Gastroesophageal sphincter (tissue), 4 donors: ENCODE measurements around the gene GP9. TPM values are rescaled to one million over a fixed set of nuclear protein-coding genes. Genes with fewer than 3 reads are reported as not detected.

Experiments used
- ATAC-seq: fragments of 150-250 bp; one replicate; pipeline ENCODE4 v1.9.1; 2016; ENCODE audit warnings: mild to moderate bottlenecking, moderate library complexity
- H3K27ac ChIP-seq, 4 donors: fragments of 200-600 bp; sonication (generic) in 3 of 4; 1 replicate in 3 of 4; 2 replicates in 1 of 4; pipeline ENCODE4 v1.5.1; 2016 to 2019
- H3K27me3 ChIP-seq: fragments of 200-600 bp; sonication (generic); one replicate; pipeline ENCODE4 v1.5.1; 2019
- H3K36me3 ChIP-seq, 2 donors: fragments of 200-600 bp; sonication (generic); one replicate each; pipeline ENCODE4 v1.5.1; 2019; ENCODE audit warnings: control low read depth in 1 of 2
- H3K4me1 ChIP-seq, 3 donors: fragments of 200-600 bp; sonication (generic); 1 replicate in 2 of 3; 2 replicates in 1 of 3; pipeline ENCODE4 v1.5.1; 2016 to 2019; ENCODE audit warnings: control low read depth in 2 of 3
- H3K4me3 ChIP-seq, 2 donors: fragments of 200-600 bp; sonication (generic); one replicate each; pipeline ENCODE4 v1.5.1; 2019; ENCODE audit warnings: mild to moderate bottlenecking in 1 of 2, moderate library complexity in 1 of 2
- H3K9me3 ChIP-seq, 3 donors: fragments of 200-600 bp; sonication (generic); one replicate each; pipeline ENCODE4 v1.5.1; 2017 to 2019; ENCODE audit warnings: control low read depth in 2 of 3
- EP300 ChIP-seq: sonication (generic); formaldehyde crosslinking; IDR thresholded peaks from one replicate; pipeline ENCODE4 v1.6.1; 2017; ENCODE audit warnings: antibody characterized with exemption, mild to moderate bottlenecking
- POLR2A ChIP-seq, 2 donors: fragments of 450-650 bp; IDR thresholded peaks; one replicate each; pipeline ENCODE4 v1.6.1; 2017; ENCODE audit warnings: antibody characterized with exemption in 2 of 2, mild to moderate bottlenecking in 2 of 2, moderate library complexity in 1 of 2
- POLR2AphosphoS5 ChIP-seq: sonication (generic); formaldehyde crosslinking; IDR thresholded peaks from one replicate; pipeline ENCODE4 v1.6.1; 2017; ENCODE audit warnings: antibody characterized with exemption
- WGBS, 2 donors: methylation state at CpG; one replicate each; pipeline ENCODE4 v1.1.5; 2018; ENCODE audit warnings: low coverage in 1 of 2; 5-methylcytosine and 5-hydroxymethylcytosine counted together
- total RNA-seq, 4 donors: library from RNA; depleted of rRNA; stranded (reverse); fragments of >200 nt; gene quantifications; one replicate each; pipeline ENCODE4 v1.1.0, GENCODE V29; 2016
- TF ChIP-seq, protein P1 (sequence below), 4 experiments: fragments of 200-600 bp in 2 of 4; fragments of 450-650 bp in 2 of 4; sonication (generic) in 1 of 4; IDR thresholded peaks; one replicate each; pipeline ENCODE4 v1.5.1; 2017 to 2019; ENCODE audit warnings: antibody characterized with exemption in 4 of 4, mild to moderate bottlenecking in 2 of 4, moderate library complexity in 2 of 4

Gene GP9
- total RNA-seq, 4 donors from 2014 or later: not detected

DNA sequence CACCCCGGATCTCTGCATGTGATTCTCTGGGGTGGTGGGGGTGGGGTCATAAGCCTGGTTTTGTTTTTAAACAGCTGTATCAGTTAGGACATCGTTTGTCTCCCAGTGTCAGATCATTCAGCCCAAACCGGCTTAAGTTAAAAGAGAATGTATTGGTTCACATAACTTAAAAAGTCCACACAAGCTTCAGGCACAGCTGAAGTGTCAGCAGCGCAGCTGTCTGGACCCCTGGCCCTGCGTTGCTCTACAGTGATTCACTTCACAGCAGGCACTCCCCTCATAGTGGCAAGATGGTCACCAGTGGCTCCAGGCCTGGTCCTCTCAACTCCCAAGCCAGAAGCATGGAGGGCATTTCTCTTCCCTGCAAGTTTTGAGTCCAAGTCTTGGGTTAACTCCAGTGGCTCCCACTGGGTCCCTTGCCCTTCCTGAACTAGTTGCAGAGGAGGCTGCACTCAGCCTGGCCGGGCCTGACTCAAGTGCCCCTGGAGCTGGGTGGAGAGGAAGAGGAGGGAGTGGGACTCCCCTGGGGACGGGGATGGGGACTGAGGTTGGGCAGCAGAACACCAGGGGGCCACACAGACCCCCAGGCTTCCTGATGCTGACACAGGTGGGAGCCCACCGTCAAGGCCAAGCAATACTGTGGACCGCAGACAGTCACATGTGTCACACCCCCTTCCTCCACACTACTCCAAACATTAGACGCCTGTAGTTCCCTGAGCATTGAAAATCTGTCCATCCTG is 28.9 kb upstream of the GP9 start:
- H3K27ac ChIP-seq: no peak overlapping the region
- H3K9me3 ChIP-seq: no peaks in the 10 kb centered on the region
- peaks cover under 1 to 18% (median 8%) of the 10 kb centered on the region in 3 donors for H3K4me1 ChIP-seq
- H3K27me3 ChIP-seq: no peaks in the 10 kb centered on the region
- H3K36me3 ChIP-seq: peaks cover 0 to 14% of the 10 kb centered on the region in 2 donors
- TF ChIP-seq POLR2A (IDR thresholded peaks at IDR 0.05): no peak
- no peak for ATAC-seq
- 73 to 82% methylated on average over 6 to 8 of the region's 10 CpGs for WGBS, 2 donors
- H3K4me3 ChIP-seq: no peak overlapping the region

DNA sequence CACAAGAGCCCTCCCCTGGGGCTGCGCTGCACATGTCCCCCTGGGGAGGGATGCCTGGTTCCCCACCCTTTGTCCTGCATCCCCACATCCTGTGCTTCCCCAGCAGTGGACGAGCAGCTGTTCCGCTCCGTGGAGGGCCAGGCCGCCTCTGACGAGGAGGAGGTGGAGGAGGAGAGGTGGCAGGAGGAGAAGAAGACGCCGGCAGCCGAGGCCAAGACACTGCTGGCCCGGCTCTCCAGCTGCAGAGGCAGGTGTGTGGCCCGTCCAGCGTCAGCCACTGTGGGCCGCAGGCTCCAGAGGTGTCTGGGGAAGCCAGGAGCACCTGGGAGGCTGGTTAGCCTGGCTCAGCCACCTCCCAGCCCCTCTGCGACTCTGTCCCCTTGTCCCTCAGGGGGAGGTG is 27.9 kb upstream of the GP9 start:
- H3K27me3 ChIP-seq: no peaks in the 10 kb centered on the region
- no peaks in the 10 kb centered on the region for H3K9me3 ChIP-seq
- peaks cover 0 to 8% (median 0%) of the 10 kb centered on the region in 3 donors for H3K4me1 ChIP-seq
- no peak overlapping the region for H3K27ac ChIP-seq
- 86% methylated on average over 9 of the region's 14 CpGs; no CpG with 5 or more reads in 1 of the 2 donors for WGBS, 2 donors
- H3K36me3 ChIP-seq: peaks cover 0 to 14% of the 10 kb centered on the region in 2 donors
- H3K4me3 ChIP-seq: no peak overlapping the region
- no peak for ATAC-seq
- TF ChIP-seq, protein P1, sequence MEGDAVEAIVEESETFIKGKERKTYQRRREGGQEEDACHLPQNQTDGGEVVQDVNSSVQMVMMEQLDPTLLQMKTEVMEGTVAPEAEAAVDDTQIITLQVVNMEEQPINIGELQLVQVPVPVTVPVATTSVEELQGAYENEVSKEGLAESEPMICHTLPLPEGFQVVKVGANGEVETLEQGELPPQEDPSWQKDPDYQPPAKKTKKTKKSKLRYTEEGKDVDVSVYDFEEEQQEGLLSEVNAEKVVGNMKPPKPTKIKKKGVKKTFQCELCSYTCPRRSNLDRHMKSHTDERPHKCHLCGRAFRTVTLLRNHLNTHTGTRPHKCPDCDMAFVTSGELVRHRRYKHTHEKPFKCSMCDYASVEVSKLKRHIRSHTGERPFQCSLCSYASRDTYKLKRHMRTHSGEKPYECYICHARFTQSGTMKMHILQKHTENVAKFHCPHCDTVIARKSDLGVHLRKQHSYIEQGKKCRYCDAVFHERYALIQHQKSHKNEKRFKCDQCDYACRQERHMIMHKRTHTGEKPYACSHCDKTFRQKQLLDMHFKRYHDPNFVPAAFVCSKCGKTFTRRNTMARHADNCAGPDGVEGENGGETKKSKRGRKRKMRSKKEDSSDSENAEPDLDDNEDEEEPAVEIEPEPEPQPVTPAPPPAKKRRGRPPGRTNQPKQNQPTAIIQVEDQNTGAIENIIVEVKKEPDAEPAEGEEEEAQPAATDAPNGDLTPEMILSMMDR (IDR thresholded peaks at IDR 0.05): no peak
- TF ChIP-seq POLR2A (IDR thresholded peaks at IDR 0.05): no peak
- TF ChIP-seq EP300: no peak
- no peak for TF ChIP-seq POLR2AphosphoS5

DNA sequence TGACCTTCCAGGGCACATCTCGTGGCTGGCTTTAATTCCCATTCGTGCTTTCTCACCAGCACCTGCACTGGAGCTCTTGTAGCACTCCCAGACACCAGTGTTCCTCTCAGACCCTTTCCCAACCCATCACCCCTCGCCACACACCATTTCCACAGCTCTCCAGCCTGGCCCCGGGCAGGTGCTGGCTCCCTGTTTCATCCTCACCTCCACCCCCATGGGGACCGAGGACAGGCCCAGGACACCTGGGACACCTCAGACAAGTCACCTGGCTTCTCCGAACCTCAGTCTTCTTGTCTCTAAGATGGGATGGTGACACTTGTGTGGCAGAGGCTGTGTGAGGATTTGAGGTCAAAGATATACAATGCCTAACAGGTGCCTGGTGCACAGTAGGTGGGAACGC is 27.4 kb upstream of the GP9 start:
- Histone ChIP-seq H3K27ac (no peak overlapping the region), H3K27me3 (no peaks in the 10 kb centered on the region), H3K4me3 (no peak overlapping the region), H3K4me1 (peaks cover 0 to 8% (median 0%) of the 10 kb centered on the region in 3 donors), H3K9me3 (no peaks in the 10 kb centered on the region), H3K36me3 (peaks cover 0 to 14% of the 10 kb centered on the region in 2 donors)
- ATAC-seq: no peak
- no peak for TF ChIP-seq POLR2AphosphoS5
- TF ChIP-seq POLR2A (IDR thresholded peaks at IDR 0.05): no peak
- WGBS, 2 donors: 83 to 94% methylated on average over 4 to 6 of the region's 7 CpGs

DNA sequence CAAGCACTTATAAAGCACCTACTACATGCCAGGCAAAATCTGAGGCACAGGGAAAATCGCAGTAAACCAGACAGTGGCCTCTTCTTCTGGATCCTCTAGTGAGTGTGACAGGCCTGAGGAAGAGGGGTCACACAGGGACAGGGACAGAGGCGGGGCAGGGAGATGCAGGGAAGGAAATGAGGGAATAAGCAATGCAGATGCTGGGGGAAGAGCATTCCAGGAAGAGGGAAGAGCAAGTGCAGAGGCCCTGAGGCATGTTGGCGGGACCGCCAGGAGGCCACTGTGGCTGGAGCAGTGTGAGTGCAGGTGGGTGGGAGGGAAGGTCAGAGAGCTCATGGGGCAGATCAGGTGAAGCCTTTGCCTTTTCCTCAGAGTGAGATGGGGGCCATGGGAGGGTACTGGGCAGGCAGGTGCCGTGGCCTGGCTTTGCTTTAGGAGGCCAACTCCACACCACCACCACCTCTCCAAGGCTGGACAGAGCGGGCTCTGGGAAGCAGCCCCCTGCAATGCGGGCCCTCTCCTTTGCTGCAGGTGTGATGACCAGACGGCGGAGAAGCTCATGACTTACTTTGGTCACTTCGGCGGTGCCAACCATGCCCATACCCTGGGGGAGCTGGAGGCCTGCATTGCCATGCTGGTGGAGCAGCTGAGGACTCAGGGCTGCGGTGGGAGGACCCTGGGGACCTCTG is 26.8 kb upstream of the GP9 start:
- ATAC-seq: no peak
- H3K27ac ChIP-seq: no peak overlapping the region

DNA sequence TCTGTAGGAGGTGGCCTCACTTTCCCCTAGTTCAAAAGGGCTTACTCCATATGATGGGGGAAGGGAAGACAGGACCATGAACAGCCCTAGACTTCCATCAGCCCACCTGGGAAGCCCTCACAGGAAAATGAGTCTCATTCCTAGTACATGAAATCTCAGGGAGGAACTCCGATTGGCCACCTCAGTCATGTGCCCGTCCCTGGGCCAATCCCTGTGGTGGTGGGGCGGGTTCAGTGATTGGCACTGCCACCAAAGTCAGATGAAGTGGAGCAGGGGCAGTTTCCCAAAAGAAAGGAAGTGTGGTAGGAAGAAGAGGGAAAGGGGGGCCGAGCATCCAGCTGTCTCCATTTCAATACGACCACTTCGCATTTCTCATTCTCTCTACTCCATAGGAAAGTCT is 25.9 kb upstream of the GP9 start:
- peaks cover 0 to 26% of the 10 kb centered on the region in 2 donors for H3K36me3 ChIP-seq
- no peak for ATAC-seq
- no peak overlapping the region for H3K4me3 ChIP-seq
- H3K9me3 ChIP-seq: no peaks in the 10 kb centered on the region
- H3K27me3 ChIP-seq: no peaks in the 10 kb centered on the region
- H3K27ac ChIP-seq: no peak overlapping the region
- WGBS, 2 donors: 73 to 77% methylated on average over 3 of the region's 6 CpGs
- TF ChIP-seq, protein P1 (IDR thresholded peaks at IDR 0.05): no peak
- H3K4me1 ChIP-seq: peaks cover 0 to 16% (median 0%) of the 10 kb centered on the region in 3 donors

More for the DNA sequence above, 26.8 kb upstream of the GP9 start:
- Histone ChIP-seq H3K4me1 (peaks cover 0 to 8% (median 0%) of the 10 kb centered on the region in 3 donors), H3K4me3 (no peak overlapping the region), H3K36me3 (peaks cover 0 to 18% of the 10 kb centered on the region in 2 donors), H3K27me3 (no peaks in the 10 kb centered on the region), H3K9me3 (no peaks in the 10 kb centered on the region)
- TF ChIP-seq EP300: no peak
- no peak for TF ChIP-seq POLR2AphosphoS5
- TF ChIP-seq, protein P1 (IDR thresholded peaks at IDR 0.05): no peak
- no peak for TF ChIP-seq POLR2A (IDR thresholded peaks at IDR 0.05)
- 83 to 95% methylated on average over 3 to 8 of the region's 12 CpGs for WGBS, 2 donors
